HepG2 (cell line): Measurements from ENCODE around the gene NELFCD. TPM values are rescaled to one million over a fixed set of nuclear protein-coding genes. Genes with fewer than 3 reads are reported as not detected.
A peak's percentile ranks its signal among the peaks of the same experiment; 100 is the strongest.

Source experiments
- ADNP ChIP-seq: sonication (generic); formaldehyde crosslinking; IDR thresholded peaks from 2 replicates; pipeline ENCODE4 v1.4.0; 2020; ENCODE audit warnings: missing genetic modification reagents
- CREB1 ChIP-seq, 2 experiments: fragments of 450-650 bp in 1 of 2; IDR thresholded peaks; 2 replicates each; pipeline ENCODE4 v1.6.1; 2016 to 2017; ENCODE audit warnings: control low read depth in 1 of 2, mild to moderate bottlenecking in 1 of 2, missing compliant biosample characterization in 1 of 2, missing genetic modification characterization in 1 of 2
- FOXC1 ChIP-seq: sonication (generic); formaldehyde crosslinking; IDR thresholded peaks from 2 replicates; pipeline ENCODE4 v1.8.0; 2022; ENCODE audit warnings: mild to moderate bottlenecking, missing genetic modification reagents, borderline replicate concordance
- GATAD2A ChIP-seq: IDR thresholded peaks from 2 replicates; pipeline ENCODE4 v1.6.1; 2016
- GLI4 ChIP-seq: sonication (generic); formaldehyde crosslinking; IDR thresholded peaks from 2 replicates; pipeline ENCODE4 v1.5.1; 2020; ENCODE audit warnings: missing genetic modification reagents, mild to moderate bottlenecking, moderate library complexity, borderline replicate concordance
- HOXD1 ChIP-seq: sonication (generic); formaldehyde crosslinking; IDR thresholded peaks from 2 replicates; pipeline ENCODE4 v1.5.0; 2020; ENCODE audit warnings: missing genetic modification reagents
- IKZF4 ChIP-seq: sonication (generic); formaldehyde crosslinking; IDR thresholded peaks from 2 replicates; pipeline ENCODE4 v1.5.1; 2020; ENCODE audit warnings: borderline replicate concordance, mild to moderate bottlenecking, low read depth, missing genetic modification reagents; ENCODE audit errors: not compliant biosample characterization
- PCBP2 ChIP-seq: fragments of 200-400 bp; formaldehyde crosslinking; optimal IDR thresholded peaks from 2 replicates; pipeline ENCODE3; 2018; ENCODE audit warnings: low read length, low read depth; ENCODE audit not compliant: poor library complexity, severe bottlenecking
- POLR2G ChIP-seq: fragments of 200-400 bp; formaldehyde crosslinking; IDR thresholded peaks from 2 replicates; pipeline ENCODE4 v1.6.1; 2018; ENCODE audit warnings: mild to moderate bottlenecking, low read depth, low read length, moderate library complexity
- RAD21 ChIP-seq: fragments of 450-650 bp; formaldehyde crosslinking; IDR thresholded peaks from 2 replicates; pipeline ENCODE4 v1.5.0; 2020; ENCODE audit warnings: mild to moderate bottlenecking
- SMC3 ChIP-seq: IDR thresholded peaks from 2 replicates; pipeline ENCODE4 v1.6.1; 2011; ENCODE audit warnings: low read length, improper control_type of control experiment
- U2AF2 ChIP-seq: fragments of 200-400 bp; formaldehyde crosslinking; IDR thresholded peaks from 2 replicates; pipeline ENCODE4 v1.6.1; 2017; ENCODE audit warnings: low read depth, mild to moderate bottlenecking, low read length
- ZNF143 ChIP-seq: sonication (generic); formaldehyde crosslinking; IDR thresholded peaks from 2 replicates; pipeline ENCODE4 v1.4.0; 2020; ENCODE audit warnings: missing genetic modification reagents
- ZNF331 ChIP-seq: sonication (generic); formaldehyde crosslinking; IDR thresholded peaks from 2 replicates; pipeline ENCODE4 v1.4.0; 2020; ENCODE audit warnings: missing genetic modification reagents
- ZNF446 ChIP-seq: sonication (generic); formaldehyde crosslinking; IDR thresholded peaks from 2 replicates; pipeline ENCODE4 v1.5.0; 2020; ENCODE audit warnings: mild to moderate bottlenecking, missing genetic modification reagents
- ZNF550 ChIP-seq: sonication (generic); formaldehyde crosslinking; IDR thresholded peaks from 2 replicates; pipeline ENCODE4 v1.4.0; 2020; ENCODE audit warnings: mild to moderate bottlenecking, missing genetic modification reagents, borderline replicate concordance
- ZNF556 ChIP-seq: sonication (generic); formaldehyde crosslinking; IDR thresholded peaks from 2 replicates; pipeline ENCODE4 v1.4.0; 2020; ENCODE audit warnings: mild to moderate bottlenecking, missing genetic modification reagents, borderline replicate concordance
- ZNF557 ChIP-seq: sonication (generic); formaldehyde crosslinking; IDR thresholded peaks from 2 replicates; pipeline ENCODE4 v1.4.0; 2020; ENCODE audit warnings: missing genetic modification reagents
- ZNF558 ChIP-seq: sonication (generic); formaldehyde crosslinking; IDR thresholded peaks from 2 replicates; pipeline ENCODE4 v1.9.0; 2022; ENCODE audit warnings: mild to moderate bottlenecking, missing genetic modification reagents, borderline replicate concordance
- ZNF607 ChIP-seq: sonication (generic); formaldehyde crosslinking; IDR thresholded peaks from 2 replicates; pipeline ENCODE4 v1.5.1; 2020; ENCODE audit warnings: missing genetic modification reagents, mild to moderate bottlenecking, borderline replicate concordance
- ZNF761 ChIP-seq: sonication (generic); formaldehyde crosslinking; conservative IDR thresholded peaks from 2 replicates; pipeline ENCODE4 v1.4.0; 2020; ENCODE audit warnings: mild to moderate bottlenecking, missing genetic modification reagents
- polyA plus RNA-seq, 8 experiments: library from polyadenylated mRNA; depleted of rRNA in 3 of 8; stranded (reverse) in 7 of 8; unstranded in 1 of 8; fragments of >200 nt; fragmentation: Illumina TruSeq in 4 of 8; extraction: Trizol in 4 of 8; gene quantifications; 2 replicates each; pipeline versions ENCODE4 v1.2.1 to v1.2.3, GENCODE V29; 2011 to 2016; ENCODE audit warnings: low read depth in 4 of 8, missing spikeins in 1 of 8, mixed read lengths in 1 of 8; ENCODE audit not compliant: insufficient read depth in 1 of 8
- total RNA-seq, 5 experiments: library from RNA; depleted of rRNA; stranded (reverse); fragments of >200 nt; fragmentation: Illumina TruSeq; extraction: Trizol; gene quantifications; 2 replicates each; pipeline ENCODE4 v1.2.3, GENCODE V29; 2016; ENCODE audit warnings: low read depth in 1 of 5
- TF ChIP-seq, protein P1 (sequence below): sonication (generic); formaldehyde crosslinking; IDR thresholded peaks from 2 replicates; pipeline ENCODE4 v1.5.1; 2020; ENCODE audit warnings: mild to moderate bottlenecking, missing genetic modification reagents, moderate library complexity
- TF ChIP-seq, protein P2 (sequence below): sonication (generic); formaldehyde crosslinking; conservative IDR thresholded peaks from 2 replicates; pipeline ENCODE4 v1.5.0; 2020; ENCODE audit warnings: missing genetic modification reagents
- TF ChIP-seq, protein P3 (sequence below): sonication (generic); formaldehyde crosslinking; IDR thresholded peaks from 2 replicates; pipeline ENCODE4 v1.4.0; 2020; ENCODE audit warnings: missing genetic modification reagents, borderline replicate concordance
- TF ChIP-seq, protein P4 (sequence below): sonication (generic); formaldehyde crosslinking; IDR thresholded peaks from 2 replicates; pipeline ENCODE4 v1.5.0; 2020; ENCODE audit warnings: mild to moderate bottlenecking, missing genetic modification reagents

NELFCD gene
- total and polyA plus RNA-seq, 2 of the 13 experiments (the other 11 are each of a cell fraction or from before 2014, with no cell fraction given) = 159 to 203 TPM

DNA sequence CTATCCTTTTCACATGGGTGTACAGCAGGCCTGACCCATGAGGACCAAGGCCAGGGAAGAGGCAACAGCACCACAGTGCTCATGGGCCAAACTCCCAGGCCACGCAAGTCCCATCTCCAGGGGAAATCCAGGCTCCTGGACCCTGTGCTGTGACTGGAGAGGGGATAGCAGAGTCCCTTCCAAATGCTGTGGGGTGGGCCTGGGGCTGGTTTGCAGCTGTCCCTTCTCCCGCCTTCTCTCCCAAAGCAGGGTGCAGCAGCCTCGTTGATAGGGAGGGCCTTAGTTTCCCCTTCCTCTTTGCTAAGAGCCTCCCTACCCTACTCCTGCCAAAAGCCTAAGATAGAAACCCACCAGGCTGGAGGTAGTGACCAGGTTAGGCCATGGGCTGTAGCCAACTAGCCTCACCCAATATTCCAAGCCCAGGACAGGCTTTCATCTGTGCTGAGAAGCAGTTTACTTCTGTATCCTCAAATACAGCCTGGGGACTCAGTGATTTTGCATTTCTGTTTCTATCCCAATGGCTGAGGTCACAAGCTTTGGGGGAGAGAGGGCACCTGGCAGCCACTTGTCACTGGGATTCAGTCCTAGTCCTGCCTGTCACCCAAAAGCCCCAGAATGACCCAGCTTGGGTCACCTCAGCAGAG, 24.6 kb downstream of the NELFCD start (continued):
- TF ChIP-seq CREB1 (IDR thresholded peaks at IDR 0.05) (no peak), CREB1 (CRISPR knock-in tag; IDR thresholded peaks at IDR 0.05) (no peak), ADNP (CRISPR knock-in tag) (no peak), ZNF556 (CRISPR knock-in tag) (0 out of 2 replicates have a peak, but pooled peaks have one; percentile 9), POLR2G (no peak), ZNF558 (CRISPR knock-in tag) (peak; percentile 5; the same call in 1 of the 2 replicates), ZNF550 (no peak), ZNF607 (CRISPR knock-in tag) (0 out of 2 replicates have a peak, but pooled peaks have one; percentile 14), GATAD2A (no peak), ZNF557 (CRISPR knock-in tag) (0 out of 2 replicates have a peak, but pooled peaks have one; percentile 22), IKZF4 (no peak), ZNF761 (CRISPR knock-in tag) (0 out of 2 replicates have a peak, but pooled peaks have one; percentile 41), RAD21 (CRISPR knock-in tag) (no peak), ZNF143 (CRISPR knock-in tag) (peak; percentile 40; the same call in 1 of the 2 replicates), ZNF331 (CRISPR knock-in tag) (no peak), GLI4 (0 out of 2 replicates have a peak, but pooled peaks have one; percentile 30), HOXD1 (CRISPR knock-in tag) (0 out of 2 replicates have a peak, but pooled peaks have one; percentile 32), PCBP2 (no peak), FOXC1 (CRISPR knock-in tag) (no peak), SMC3 (no peak), ZNF446 (CRISPR knock-in tag) (no peak), U2AF2 (no peak)
- TF ChIP-seq, protein P1, sequence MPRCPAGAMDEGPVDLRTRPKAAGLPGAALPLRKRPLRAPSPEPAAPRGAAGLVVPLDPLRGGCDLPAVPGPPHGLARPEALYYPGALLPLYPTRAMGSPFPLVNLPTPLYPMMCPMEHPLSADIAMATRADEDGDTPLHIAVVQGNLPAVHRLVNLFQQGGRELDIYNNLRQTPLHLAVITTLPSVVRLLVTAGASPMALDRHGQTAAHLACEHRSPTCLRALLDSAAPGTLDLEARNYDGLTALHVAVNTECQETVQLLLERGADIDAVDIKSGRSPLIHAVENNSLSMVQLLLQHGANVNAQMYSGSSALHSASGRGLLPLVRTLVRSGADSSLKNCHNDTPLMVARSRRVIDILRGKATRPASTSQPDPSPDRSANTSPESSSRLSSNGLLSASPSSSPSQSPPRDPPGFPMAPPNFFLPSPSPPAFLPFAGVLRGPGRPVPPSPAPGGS = peak; percentile 78
- TF ChIP-seq, protein P2, sequence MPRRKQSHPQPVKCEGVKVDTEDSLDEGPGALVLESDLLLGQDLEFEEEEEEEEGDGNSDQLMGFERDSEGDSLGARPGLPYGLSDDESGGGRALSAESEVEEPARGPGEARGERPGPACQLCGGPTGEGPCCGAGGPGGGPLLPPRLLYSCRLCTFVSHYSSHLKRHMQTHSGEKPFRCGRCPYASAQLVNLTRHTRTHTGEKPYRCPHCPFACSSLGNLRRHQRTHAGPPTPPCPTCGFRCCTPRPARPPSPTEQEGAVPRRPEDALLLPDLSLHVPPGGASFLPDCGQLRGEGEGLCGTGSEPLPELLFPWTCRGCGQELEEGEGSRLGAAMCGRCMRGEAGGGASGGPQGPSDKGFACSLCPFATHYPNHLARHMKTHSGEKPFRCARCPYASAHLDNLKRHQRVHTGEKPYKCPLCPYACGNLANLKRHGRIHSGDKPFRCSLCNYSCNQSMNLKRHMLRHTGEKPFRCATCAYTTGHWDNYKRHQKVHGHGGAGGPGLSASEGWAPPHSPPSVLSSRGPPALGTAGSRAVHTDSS (CRISPR knock-in tag) = no peak
- TF ChIP-seq, protein P3, sequence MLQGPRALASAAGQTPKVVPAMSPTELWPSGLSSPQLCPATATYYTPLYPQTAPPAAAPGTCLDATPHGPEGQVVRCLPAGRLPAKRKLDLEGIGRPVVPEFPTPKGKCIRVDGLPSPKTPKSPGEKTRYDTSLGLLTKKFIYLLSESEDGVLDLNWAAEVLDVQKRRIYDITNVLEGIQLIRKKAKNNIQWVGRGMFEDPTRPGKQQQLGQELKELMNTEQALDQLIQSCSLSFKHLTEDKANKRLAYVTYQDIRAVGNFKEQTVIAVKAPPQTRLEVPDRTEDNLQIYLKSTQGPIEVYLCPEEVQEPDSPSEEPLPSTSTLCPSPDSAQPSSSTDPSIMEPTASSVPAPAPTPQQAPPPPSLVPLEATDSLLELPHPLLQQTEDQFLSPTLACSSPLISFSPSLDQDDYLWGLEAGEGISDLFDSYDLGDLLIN (CRISPR knock-in tag) = 0 out of 2 replicates have a peak, but pooled peaks have one; percentile 16
- TF ChIP-seq, protein P4, sequence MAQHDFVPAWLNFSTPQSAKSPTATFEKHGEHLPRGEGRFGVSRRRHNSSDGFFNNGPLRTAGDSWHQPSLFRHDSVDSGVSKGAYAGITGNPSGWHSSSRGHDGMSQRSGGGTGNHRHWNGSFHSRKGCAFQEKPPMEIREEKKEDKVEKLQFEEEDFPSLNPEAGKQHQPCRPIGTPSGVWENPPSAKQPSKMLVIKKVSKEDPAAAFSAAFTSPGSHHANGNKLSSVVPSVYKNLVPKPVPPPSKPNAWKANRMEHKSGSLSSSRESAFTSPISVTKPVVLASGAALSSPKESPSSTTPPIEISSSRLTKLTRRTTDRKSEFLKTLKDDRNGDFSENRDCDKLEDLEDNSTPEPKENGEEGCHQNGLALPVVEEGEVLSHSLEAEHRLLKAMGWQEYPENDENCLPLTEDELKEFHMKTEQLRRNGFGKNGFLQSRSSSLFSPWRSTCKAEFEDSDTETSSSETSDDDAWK (CRISPR knock-in tag) = no peak
